HepG2 (cell line): Measurements from ENCODE around the gene S100A11. TPM values are rescaled to one million over a fixed set of nuclear protein-coding genes. Genes with fewer than 3 reads are reported as not detected.

Source experiments
- ATAC-seq: fragments of 200-7000 bp; cut with Tn5 transposase; 3 replicates; pipeline ENCODE4 v1.9.1; 2020; ENCODE audit warnings: mild to moderate bottlenecking, moderate library complexity
- BruUV-seq: library from RNA; stranded (reverse); fragments of 400-500 nt; replicated peaks from 2 replicates; lab custom pipeline; 2021; lab: Mats Ljungman, UMichigan
- CTCF ChIA-PET: fragments of 300-600 bp; formaldehyde crosslinking; extraction: SDS; loops from one replicate; lab custom pipeline; 2021; ENCODE audit warnings: low total read pairs, inconsistent platforms, low intra/inter-chr PET ratio; lab: Yijun Ruan, JAX
- POLR2A ChIA-PET: fragments of 350-600 bp; sonication (Branson Sonifier 250); formaldehyde crosslinking; loops from one replicate; lab custom pipeline; 2020; ENCODE audit warnings: antibody characterized with exemption, inconsistent platforms; lab: Yijun Ruan, JAX
- DNase-seq: peaks from one replicate; pipeline ENCODE4 v3.0.0-alpha.2; 2015; ENCODE audit warnings: low spot score
- FAIRE-seq: peaks from 3 replicates; lab custom pipeline; 2011; peaks lifted over from hg19 to GRCh38; lab: Jason Lieb, UNC
- H2AFZ ChIP-seq: one replicate; pipeline ENCODE4 v1.6.1; 2011; ENCODE audit warnings: low read length, inconsistent platforms
- H3K27ac ChIP-seq: fragments of 300-600 bp; 3 replicates; pipeline ENCODE4 v1.8.0; 2011; ENCODE audit warnings: mixed run types, mild to moderate bottlenecking, mixed read lengths, low read length, inconsistent platforms; ENCODE audit not compliant: insufficient read depth; ENCODE audit errors: extremely low read length
- H3K27me3 ChIP-seq, 2 experiments: fragments of 200-600 bp in 1 of 2; 2 replicates in 1 of 2; 3 replicates in 1 of 2; pipeline versions ENCODE4 v1.6.0 to v1.8.0; 2011; ENCODE audit warnings: low read length in 2 of 2, mild to moderate bottlenecking in 2 of 2, moderate library complexity in 2 of 2, inconsistent platforms in 1 of 2; ENCODE audit not compliant: insufficient read depth in 2 of 2, control insufficient read depth in 1 of 2
- H3K36me3 ChIP-seq, 2 experiments: fragments of 200-600 bp in 1 of 2; replicated peaks in 1 of 2; 2 replicates in 1 of 2; 3 replicates in 1 of 2; pipeline versions ENCODE4 v1.5.1 to v1.8.0; 2011; ENCODE audit warnings: low read length in 2 of 2, inconsistent platforms in 1 of 2; ENCODE audit not compliant: insufficient read depth in 2 of 2, control insufficient read depth in 1 of 2
- H3K4me1 ChIP-seq: 2 replicates; pipeline ENCODE4 v1.5.1; 2012; ENCODE audit warnings: low read length, inconsistent platforms; ENCODE audit not compliant: insufficient read depth
- H3K4me2 ChIP-seq: 2 replicates; pipeline ENCODE4 v1.6.0; 2011; ENCODE audit warnings: low read depth, low read length, inconsistent platforms
- H3K4me3 ChIP-seq, 3 experiments: fragments of 200-600 bp in 1 of 3; sonication (generic), shearing (Covaris generic) in 1 of 3; replicated peaks in 1 of 3; 2 replicates each; pipeline ENCODE4 v1.5.1; 2011 to 2016; ENCODE audit warnings: low read length in 3 of 3, inconsistent platforms in 2 of 3, low read depth in 2 of 3, mild to moderate bottlenecking in 2 of 3, control low read depth in 1 of 3, mixed read lengths in 1 of 3; ENCODE audit not compliant: insufficient read depth in 1 of 3
- H3K79me2 ChIP-seq: one replicate; pipeline ENCODE4 v1.6.1; 2011; ENCODE audit warnings: low read length, inconsistent platforms; ENCODE audit not compliant: insufficient read depth
- H3K9ac ChIP-seq: 2 replicates; pipeline ENCODE4 v1.6.0; 2011; ENCODE audit warnings: mild to moderate bottlenecking, low read depth, low read length, inconsistent platforms; ENCODE audit not compliant: insufficient read depth
- H3K9me3 ChIP-seq: 2 replicates; pipeline ENCODE4 v1.5.1; 2012; ENCODE audit warnings: mild to moderate bottlenecking, low read length
- H4K20me1 ChIP-seq: 2 replicates; pipeline ENCODE4 v1.6.0; 2011; ENCODE audit warnings: inconsistent platforms, mild to moderate bottlenecking, low read length, moderate library complexity; ENCODE audit not compliant: insufficient read depth
- CBX1 ChIP-seq: IDR thresholded peaks from one replicate; pipeline ENCODE4 v1.6.1; 2016; ENCODE audit warnings: antibody characterized with exemption, low read depth
- CREB3 ChIP-seq: sonication (generic); formaldehyde crosslinking; IDR thresholded peaks from 2 replicates; pipeline ENCODE4 v1.5.0; 2020; ENCODE audit warnings: missing genetic modification reagents
- CTCF ChIP-seq: sonication (generic); formaldehyde crosslinking; IDR thresholded peaks from 2 replicates; pipeline ENCODE4 v1.5.0; 2020; ENCODE audit warnings: mild to moderate bottlenecking, missing genetic modification reagents, moderate library complexity
- FOXA1 ChIP-seq, 2 experiments: fragments of 450-650 bp in 1 of 2; sonication (generic) in 1 of 2; formaldehyde crosslinking in 1 of 2; IDR thresholded peaks; 2 replicates each; pipeline versions ENCODE4 v1.4.0 to v1.6.1; 2016 to 2020; ENCODE audit warnings: missing genetic modification reagents in 1 of 2
- HNRNPH1 ChIP-seq: fragments of 200-400 bp; formaldehyde crosslinking; optimal IDR thresholded peaks from 2 replicates; pipeline ENCODE3; 2017; ENCODE audit warnings: mild to moderate bottlenecking, low read depth, low read length
- HNRNPLL ChIP-seq: fragments of 200-400 bp; formaldehyde crosslinking; IDR thresholded peaks from 2 replicates; pipeline ENCODE4 v1.6.1; 2017; ENCODE audit warnings: mild to moderate bottlenecking, low read depth, low read length; ENCODE audit not compliant: poor library complexity, severe bottlenecking
- HOMEZ ChIP-seq: IDR thresholded peaks from 2 replicates; pipeline ENCODE4 v1.6.1; 2016; ENCODE audit warnings: low read depth
- MAFG ChIP-seq: sonication (generic); formaldehyde crosslinking; IDR thresholded peaks from 2 replicates; pipeline ENCODE4 v1.5.1; 2020; ENCODE audit warnings: mild to moderate bottlenecking, missing genetic modification reagents
- SP140L ChIP-seq: sonication (generic); formaldehyde crosslinking; IDR thresholded peaks from 2 replicates; pipeline ENCODE4 v1.4.0; 2020; ENCODE audit warnings: missing genetic modification reagents, borderline replicate concordance
- SRSF1 ChIP-seq: fragments of 200-400 bp; formaldehyde crosslinking; optimal IDR thresholded peaks from 2 replicates; pipeline ENCODE3; 2017; ENCODE audit warnings: mild to moderate bottlenecking, low read depth, low read length, moderate library complexity
- ZBTB8A ChIP-seq: sonication (generic); formaldehyde crosslinking; IDR thresholded peaks from 2 replicates; pipeline ENCODE4 v1.4.0; 2020; ENCODE audit warnings: mild to moderate bottlenecking, low read depth, missing genetic modification reagents, borderline replicate concordance
- ZIK1 ChIP-seq: sonication (generic); formaldehyde crosslinking; IDR thresholded peaks from 2 replicates; pipeline ENCODE4 v1.5.0; 2020; ENCODE audit warnings: mild to moderate bottlenecking, low read depth, missing genetic modification reagents, borderline replicate concordance
- ZNF143 ChIP-seq: sonication (generic); formaldehyde crosslinking; IDR thresholded peaks from 2 replicates; pipeline ENCODE4 v1.4.0; 2020; ENCODE audit warnings: missing genetic modification reagents
- ZNF260 ChIP-seq: sonication (generic); formaldehyde crosslinking; IDR thresholded peaks from 2 replicates; pipeline ENCODE4 v1.4.0; 2020; ENCODE audit warnings: missing genetic modification reagents, low read depth, mild to moderate bottlenecking, borderline replicate concordance
- ZNF382 ChIP-seq: sonication (generic); formaldehyde crosslinking; IDR thresholded peaks from 2 replicates; pipeline ENCODE4 v1.5.0; 2020; ENCODE audit warnings: missing genetic modification reagents, mild to moderate bottlenecking, borderline replicate concordance
- ZNF549 ChIP-seq: sonication (generic); formaldehyde crosslinking; IDR thresholded peaks from 2 replicates; pipeline ENCODE4 v1.5.0; 2020; ENCODE audit warnings: missing genetic modification reagents
- WGBS: methylation state at CpG from one replicate; pipeline ENCODE4 v1.1.6; 2017; ENCODE audit warnings: low lambda C conversion rate; 5-methylcytosine and 5-hydroxymethylcytosine counted together
- in situ Hi-C: cut with HindIII; loops from 2 replicates; pipeline ENCODE4 v1.10.0; 2017; ENCODE audit warnings: low pct_unique_long_range_greater_than_20kb; ENCODE audit not compliant: extremely low pct_ligation_motif_present
- intact Hi-C: fragments of 100-400 bp; cut with micrococcal nuclease; formaldehyde crosslinking; loops from one replicate; pipeline ENCODE4 v1.10.0; 2022; ENCODE audit not compliant: unreplicated experiment
- polyA plus RNA-seq, 8 experiments: library from polyadenylated mRNA; depleted of rRNA in 3 of 8; stranded (reverse) in 7 of 8; unstranded in 1 of 8; fragments of >200 nt; fragmentation: Illumina TruSeq in 4 of 8; extraction: Trizol in 4 of 8; gene quantifications; 2 replicates each; pipeline versions ENCODE4 v1.2.1 to v1.2.3, GENCODE V29; 2011 to 2016; ENCODE audit warnings: low read depth in 4 of 8, missing spikeins in 1 of 8, mixed read lengths in 1 of 8; ENCODE audit not compliant: insufficient read depth in 1 of 8
- total RNA-seq, 5 experiments: library from RNA; depleted of rRNA; stranded (reverse); fragments of >200 nt; fragmentation: Illumina TruSeq; extraction: Trizol; gene quantifications; 2 replicates each; pipeline ENCODE4 v1.2.3, GENCODE V29; 2016; ENCODE audit warnings: low read depth in 1 of 5

Gene S100A11
- total and polyA plus RNA-seq, 2 of the 13 experiments (the other 11 are each of a cell fraction or from before 2014, with no cell fraction given), result 6.6 to 34.4 TPM

- Histone ChIP-seq H3K4me1 (no peaks in the 10 kb centered on the region), H3K27ac (no peak overlapping the region), H2AFZ (no peak overlapping the region), H3K27me3 (peaks cover 1 to 18% of the 10 kb centered on the region in 2 experiments; a peak in 3 of 5 replicates), H3K9ac (no peak overlapping the region), H3K4me2 (no peak overlapping the region), H3K79me2 (no peaks in the 10 kb centered on the region), H3K4me3 (no peak overlapping the region), H3K9me3 (no peaks in the 10 kb centered on the region), H3K36me3 (no peaks in the 10 kb centered on the region), H4K20me1 (no peaks in the 10 kb centered on the region)
- intact Hi-C loops (no loop called here), in situ Hi-C loops (no loop called here)
- no peak for FAIRE-seq
- WGBS, result 20% methylated on average over 4 of the region's 4 CpGs
- no peak for TF ChIP-seq ZNF143 (CRISPR knock-in tag)
- TF ChIP-seq MAFG (CRISPR knock-in tag), result no peak
- no peak for TF ChIP-seq ZNF260
- TF ChIP-seq HOMEZ (CRISPR knock-in tag), result no peak
- no peak for TF ChIP-seq ZIK1 (CRISPR knock-in tag)
- no peak for TF ChIP-seq ZNF382
- no peak for TF ChIP-seq SRSF1
- no peak for TF ChIP-seq CBX1
- TF ChIP-seq CREB3 (CRISPR knock-in tag), result no peak
- no peak for TF ChIP-seq HNRNPLL
- TF ChIP-seq ZNF549 (CRISPR knock-in tag), result no peak
- TF ChIP-seq HNRNPH1, result no peak
- TF ChIP-seq FOXA1 (IDR thresholded peaks at IDR 0.05), result no peak
- 0 out of 2 replicates have a peak, but pooled peaks have one; percentile 5 for TF ChIP-seq FOXA1 (CRISPR knock-in tag; IDR thresholded peaks at IDR 0.05)
- 0 out of 2 replicates have a peak, but pooled peaks have one; percentile 9 for TF ChIP-seq CTCF (CRISPR knock-in tag)
- TF ChIP-seq SP140L (CRISPR knock-in tag), result no peak
- TF ChIP-seq ZBTB8A (CRISPR knock-in tag), result no peak
- POLR2A ChIA-PET, result no interaction called here
- no peak for ATAC-seq
- CTCF ChIA-PET, result no interaction called here
- no TSS peak for BruUV-seq
- no peak for DNase-seq
Measured at GRCh38 chr1:152018537-152018936, 18.3 kb downstream of the S100A11 start.
